Fibroblast of lung (primary cell): Measurements from ENCODE around the gene CDKN2B. TPM values are rescaled to one million over a fixed set of nuclear protein-coding genes. Genes with fewer than 3 reads are reported as not detected.

Experiments used
- DNase-seq, 2 donors: peaks; one replicate each; pipeline versions ENCODE4 v3.0.0 to v3.0.0-alpha.2; 2010; ENCODE audit warnings: low read depth in 2 of 2
- H2AFZ ChIP-seq: 2 replicates; pipeline ENCODE4 v1.5.1; 2012; ENCODE audit warnings: low read length, control low read depth, inconsistent platforms
- H3K27ac ChIP-seq: 2 replicates; pipeline ENCODE4 v1.5.1; 2011; ENCODE audit warnings: low read length, control low read depth; ENCODE audit not compliant: insufficient read depth
- H3K27me3 ChIP-seq: 2 replicates; pipeline ENCODE4 v1.5.1; 2011; ENCODE audit warnings: mild to moderate bottlenecking, low read length; ENCODE audit not compliant: control insufficient read depth, insufficient read depth
- H3K36me3 ChIP-seq: 2 replicates; pipeline ENCODE4 v1.5.1; 2011; ENCODE audit warnings: low read length; ENCODE audit not compliant: control insufficient read depth, insufficient read depth
- H3K4me1 ChIP-seq: 2 replicates; pipeline ENCODE4 v1.5.1; 2011; ENCODE audit warnings: low read length; ENCODE audit not compliant: control insufficient read depth, insufficient read depth; ENCODE audit errors: extremely low read depth
- H3K4me2 ChIP-seq: 2 replicates; pipeline ENCODE4 v1.5.1; 2011; ENCODE audit warnings: low read length, control low read depth; ENCODE audit not compliant: insufficient read depth; ENCODE audit errors: extremely low read depth
- H3K4me3 ChIP-seq, 4 experiments: fragments of 200-600 bp in 1 of 4; sonication (generic) in 1 of 4; replicated peaks in 1 of 4; 2 replicates each; pipeline ENCODE4 v1.5.1; 2011 to 2016; ENCODE audit warnings: low read length in 4 of 4, low read depth in 3 of 4, mild to moderate bottlenecking in 3 of 4, control low read depth in 2 of 4, inconsistent platforms in 1 of 4, mixed read lengths in 1 of 4; ENCODE audit not compliant: insufficient read depth in 1 of 4; ENCODE audit errors: control extremely low read depth in 1 of 4
- H3K79me2 ChIP-seq: 2 replicates; pipeline ENCODE4 v1.5.1; 2012; ENCODE audit warnings: mild to moderate bottlenecking, low read length, inconsistent platforms; ENCODE audit not compliant: control insufficient read depth, insufficient read depth
- H3K9ac ChIP-seq: 2 replicates; pipeline ENCODE4 v1.5.1; 2011; ENCODE audit warnings: mild to moderate bottlenecking, low read length, control low read depth; ENCODE audit not compliant: insufficient read depth
- H3K9me3 ChIP-seq: 2 replicates; pipeline ENCODE4 v1.5.1; 2012; ENCODE audit warnings: low read depth, low read length; ENCODE audit not compliant: control insufficient read depth, insufficient read depth
- H4K20me1 ChIP-seq: 2 replicates; pipeline ENCODE4 v1.5.1; 2011; ENCODE audit warnings: low read length; ENCODE audit not compliant: control insufficient read depth, insufficient read depth; ENCODE audit errors: extremely low read depth
- EZH2 ChIP-seq: IDR thresholded peaks from 2 replicates; pipeline ENCODE4 v1.5.1; 2012; ENCODE audit warnings: low read length, control low read depth, mild to moderate bottlenecking; ENCODE audit errors: missing control alignments
- polyA plus RNA-seq, 2 donors: library from polyadenylated mRNA; depleted of rRNA in 1 of 2; stranded (reverse) in 1 of 2; unstranded in 1 of 2; fragments of >200 nt; gene quantifications; 2 replicates each; pipeline ENCODE4 v1.2.1, GENCODE V29; 2011 to 2012; ENCODE audit warnings: missing spikeins in 1 of 2
- total RNA-seq: library from RNA; depleted of rRNA; stranded (reverse); fragments of >200 nt; gene quantifications from 2 replicates; pipeline ENCODE4 v1.2.1, GENCODE V29; 2014
- TF ChIP-seq, protein P1 (sequence below), 2 donors: IDR thresholded peaks in 1 of 2; conservative IDR thresholded peaks in 1 of 2; 1 replicate in 1 of 2; 2 replicates in 1 of 2; pipeline ENCODE4 v1.5.1; 2011 to 2012; ENCODE audit warnings: low read length in 2 of 2, control low read depth in 1 of 2, inconsistent platforms in 1 of 2, low read depth in 1 of 2, mild to moderate bottlenecking in 1 of 2

CDKN2B gene
- total and polyA plus RNA-seq, 2 donors (not counting 1 experiment from before 2014, with no cell fraction given) = 22.6 to 44.9 TPM

- Histone ChIP-seq H3K9me3 (no peaks in the 10 kb centered on the region), H3K79me2 (no peaks in the 10 kb centered on the region), H3K9ac (no peak overlapping the region), H4K20me1 (no peaks in the 10 kb centered on the region), H2AFZ (no peak overlapping the region), H3K27me3 (peaks cover 45% of the 10 kb centered on the region), H3K4me3 (no peak overlapping the region), H3K27ac (no peak overlapping the region), H3K4me2 (no peak overlapping the region), H3K4me1 (no peaks in the 10 kb centered on the region), H3K36me3 (no peaks in the 10 kb centered on the region)
- DNase-seq = no peak
- TF ChIP-seq, protein P1, sequence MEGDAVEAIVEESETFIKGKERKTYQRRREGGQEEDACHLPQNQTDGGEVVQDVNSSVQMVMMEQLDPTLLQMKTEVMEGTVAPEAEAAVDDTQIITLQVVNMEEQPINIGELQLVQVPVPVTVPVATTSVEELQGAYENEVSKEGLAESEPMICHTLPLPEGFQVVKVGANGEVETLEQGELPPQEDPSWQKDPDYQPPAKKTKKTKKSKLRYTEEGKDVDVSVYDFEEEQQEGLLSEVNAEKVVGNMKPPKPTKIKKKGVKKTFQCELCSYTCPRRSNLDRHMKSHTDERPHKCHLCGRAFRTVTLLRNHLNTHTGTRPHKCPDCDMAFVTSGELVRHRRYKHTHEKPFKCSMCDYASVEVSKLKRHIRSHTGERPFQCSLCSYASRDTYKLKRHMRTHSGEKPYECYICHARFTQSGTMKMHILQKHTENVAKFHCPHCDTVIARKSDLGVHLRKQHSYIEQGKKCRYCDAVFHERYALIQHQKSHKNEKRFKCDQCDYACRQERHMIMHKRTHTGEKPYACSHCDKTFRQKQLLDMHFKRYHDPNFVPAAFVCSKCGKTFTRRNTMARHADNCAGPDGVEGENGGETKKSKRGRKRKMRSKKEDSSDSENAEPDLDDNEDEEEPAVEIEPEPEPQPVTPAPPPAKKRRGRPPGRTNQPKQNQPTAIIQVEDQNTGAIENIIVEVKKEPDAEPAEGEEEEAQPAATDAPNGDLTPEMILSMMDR (conservative IDR thresholded peaks at IDR 0.05 in 1 of 2, IDR thresholded peaks at IDR 0.05 in 1 of 2; ENCODE audit: low read depth in 1 of 2, low read length in 2 of 2) = no peak
- no peak for TF ChIP-seq EZH2
Measured at GRCh38 chr9:21967169-21967568, 41.9 kb downstream of the CDKN2B start.

GRCh38 chr9:21966140-21966851 lies 42.8 kb downstream of the CDKN2B start:
- H3K9me3 ChIP-seq = no peaks in the 10 kb centered on the region
- no peaks in the 10 kb centered on the region for H3K36me3 ChIP-seq
- no peaks in the 10 kb centered on the region for H3K79me2 ChIP-seq
- DNase-seq = no peak
- H2AFZ ChIP-seq = no peak overlapping the region
- H3K4me3 ChIP-seq = no peak overlapping the region
- no peak overlapping the region for H3K9ac ChIP-seq
- TF ChIP-seq EZH2 = no peak
- TF ChIP-seq, protein P1 (conservative IDR thresholded peaks at IDR 0.05 in 1 of 2, IDR thresholded peaks at IDR 0.05 in 1 of 2; ENCODE audit: low read depth in 1 of 2, low read length in 2 of 2) = no peak
- peaks cover 44% of the 10 kb centered on the region for H3K27me3 ChIP-seq
- H4K20me1 ChIP-seq = no peaks in the 10 kb centered on the region
- no peaks in the 10 kb centered on the region for H3K4me1 ChIP-seq
- H3K27ac ChIP-seq = no peak overlapping the region
- H3K4me2 ChIP-seq = peak overlapping the region; percentile 61

DNA sequence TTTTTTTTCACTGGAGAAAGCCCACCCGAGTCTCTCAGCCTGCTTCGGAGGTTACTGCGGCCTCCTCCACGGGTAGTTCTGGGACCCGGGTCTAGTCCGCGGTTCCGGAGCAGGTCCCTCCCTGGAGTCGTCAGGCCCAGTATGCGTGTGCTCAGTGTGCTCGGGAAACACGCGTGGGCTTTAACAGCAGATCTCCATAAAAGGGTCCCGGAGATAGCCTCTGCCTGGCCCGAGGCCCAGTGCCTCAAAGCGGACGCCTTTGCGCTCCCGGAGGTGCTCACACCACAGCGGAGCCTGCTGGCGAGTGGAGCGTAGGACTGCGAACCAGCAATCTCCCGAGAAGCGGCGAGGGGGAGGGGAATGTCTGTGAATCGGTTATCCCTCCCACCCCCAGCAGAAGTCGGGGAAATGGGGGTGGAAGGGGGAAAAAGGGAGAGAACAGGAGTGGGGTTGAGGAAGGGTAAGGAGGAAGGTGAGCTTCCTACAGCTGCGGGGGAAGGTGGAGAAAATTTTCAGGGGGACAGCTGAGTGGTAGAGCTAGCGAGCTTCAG lies 43.6 kb downstream of the CDKN2B start:
- no peak overlapping the region for H3K27ac ChIP-seq
- no peak for TF ChIP-seq EZH2
- TF ChIP-seq, protein P1 (conservative IDR thresholded peaks at IDR 0.05 in 1 of 2, IDR thresholded peaks at IDR 0.05 in 1 of 2; ENCODE audit: low read depth in 1 of 2, low read length in 2 of 2) = peak; percentile 53 to 68
- H3K4me2 ChIP-seq = peak overlapping the region; percentile 61

More for the DNA sequence above, 43.6 kb downstream of the CDKN2B start:
- Histone ChIP-seq H3K36me3 (no peaks in the 10 kb centered on the region), H2AFZ (peak overlapping the region; percentile 29), H3K27me3 (peaks cover 35% of the 10 kb centered on the region), H3K4me1 (no peaks in the 10 kb centered on the region), H4K20me1 (no peaks in the 10 kb centered on the region), H3K9ac (no peak overlapping the region), H3K9me3 (no peaks in the 10 kb centered on the region), H3K4me3 (peak overlapping the region; percentile 0 to 48 (median 24)), H3K79me2 (no peaks in the 10 kb centered on the region)
- DNase-seq = peak; percentile 67 to 75
